Natural killer cell treated with Interleukin-12 subunit alpha and Interleukin-12 subunit beta and Interleukin-15 and Interleukin-18, amount 100 ng/mL, for 72 hours (primary cell): ENCODE results near the gene POLR2J. TPM values are rescaled to one million over a fixed set of nuclear protein-coding genes. Genes with fewer than 3 reads are reported as not detected.

ENCODE experiments used
- ATAC-seq, 2 donors: fragments of 150-1000 bp; cut with Tn5 transposase in 1 of 2; sonication (Bioruptor Pico), chemical (Tn5 transposase) in 1 of 2; 2 replicates each; pipeline ENCODE4 v1.10.0; 2021
- DNase-seq: peaks from one replicate; pipeline ENCODE4 v3.0.0; 2022; ENCODE audit warnings: low spot score
- H3K27ac Mint-ChIP-seq, 2 donors: 1 replicate in 1 of 2; 2 replicates in 1 of 2; pipeline ENCODE4 v1.8.0; 2022; ENCODE audit warnings: mixed read lengths in 2 of 2, mild to moderate bottlenecking in 1 of 2, moderate library complexity in 1 of 2
- H3K27me3 Mint-ChIP-seq, 2 donors: 1 replicate in 1 of 2; 2 replicates in 1 of 2; pipeline ENCODE4 v1.8.0; 2022; ENCODE audit warnings: mixed read lengths in 2 of 2
- H3K36me3 Mint-ChIP-seq: one replicate; pipeline ENCODE4 v1.8.0; 2022; ENCODE audit warnings: mixed read lengths
- H3K4me1 Mint-ChIP-seq, 2 donors: 1 replicate in 1 of 2; 2 replicates in 1 of 2; pipeline ENCODE4 v1.8.0; 2022; ENCODE audit warnings: low read depth in 2 of 2, mixed read lengths in 2 of 2, mild to moderate bottlenecking in 1 of 2
- H3K4me3 Mint-ChIP-seq: one replicate; pipeline ENCODE4 v1.8.0; 2022; ENCODE audit warnings: mixed read lengths
- H3K9me3 Mint-ChIP-seq: 2 replicates; pipeline ENCODE4 v1.8.0; 2022; ENCODE audit warnings: mixed read lengths
- total RNA-seq, 2 donors: library from RNA; stranded (reverse); gene quantifications; one replicate each; pipeline ENCODE4 v1.2.3, GENCODE V29; 2022

Gene POLR2J
- total RNA-seq, 2 donors from 2014 or later, result 56.9 to 57.6 TPM

DNA sequence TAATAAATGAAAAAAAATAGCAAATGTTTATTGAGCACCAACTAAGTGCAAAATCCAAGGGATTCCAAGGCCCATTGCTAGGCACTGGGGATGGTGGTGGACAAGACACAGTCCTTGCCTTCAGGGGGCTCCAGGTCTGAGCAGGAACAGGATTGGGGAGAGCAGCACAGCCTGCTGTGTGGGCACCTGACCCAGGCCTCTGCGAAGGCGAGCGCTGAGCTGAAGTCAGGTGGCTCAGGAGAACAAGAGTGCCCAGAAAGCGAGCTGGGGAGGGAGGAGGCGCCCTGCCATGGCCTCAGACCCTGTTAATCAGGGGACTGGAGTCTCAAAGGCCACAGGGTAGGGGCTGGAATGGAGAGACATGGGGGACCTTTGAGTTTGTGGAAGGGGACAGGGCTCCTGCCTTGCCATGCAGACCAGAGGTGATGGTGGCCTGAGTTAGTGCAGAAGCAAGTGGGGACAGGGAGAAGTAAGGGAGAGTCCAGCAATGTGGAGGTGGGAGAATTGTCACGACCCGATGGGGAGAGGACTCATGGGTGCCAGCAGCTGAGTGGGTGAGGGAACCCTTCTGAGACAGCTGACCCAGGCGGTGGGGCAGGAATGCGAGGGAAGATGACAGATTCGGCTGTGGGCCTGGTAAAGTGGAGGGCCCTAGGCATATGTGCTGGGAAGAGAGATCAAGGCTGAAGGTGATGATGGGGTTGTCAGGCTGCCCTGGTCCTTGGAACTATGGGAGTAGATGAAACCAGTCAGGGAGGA is 49.4 kb downstream of the POLR2J start:
- H3K27ac Mint-ChIP-seq, result peak overlapping the region; percentile 72 to 100
- H3K27me3 Mint-ChIP-seq, result no peaks in the 10 kb centered on the region
- H3K36me3 Mint-ChIP-seq, result no peaks in the 10 kb centered on the region
- H3K9me3 Mint-ChIP-seq, result no peaks in the 10 kb centered on the region
- ATAC-seq, result no peak
- no peak for DNase-seq
- H3K4me3 Mint-ChIP-seq, result peak overlapping the region; percentile 2
- H3K4me1 Mint-ChIP-seq, result peaks cover 53 to 56% of the 10 kb centered on the region in 2 donors

DNA sequence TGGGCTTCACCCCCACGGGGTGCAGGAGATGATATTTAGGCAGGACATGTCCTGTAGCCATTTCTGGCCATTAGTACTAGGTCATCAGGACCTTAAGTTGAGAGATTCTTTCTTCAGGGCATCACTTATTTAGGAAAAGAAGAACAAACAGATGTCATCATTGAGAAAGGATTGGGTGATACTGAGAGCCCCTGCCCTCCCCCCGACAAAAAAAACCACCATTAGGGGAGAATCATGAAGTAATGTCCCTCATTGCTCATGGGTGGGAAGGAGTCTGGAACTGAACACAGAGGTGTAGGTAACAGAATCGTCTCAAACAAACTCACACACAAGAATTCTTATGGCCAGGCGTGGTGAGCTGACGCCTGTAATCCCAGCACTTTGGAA is 51.7 kb downstream of the POLR2J start:
- Mint-ChIP-seq H3K4me3 (peak overlapping the region; percentile 98), H3K36me3 (no peaks in the 10 kb centered on the region), H3K27ac (peak overlapping the region; percentile 100), H3K9me3 (no peaks in the 10 kb centered on the region), H3K27me3 (no peaks in the 10 kb centered on the region), H3K4me1 (peaks cover 50 to 58% of the 10 kb centered on the region in 2 donors)
- no peak for ATAC-seq
- no peak for DNase-seq

DNA sequence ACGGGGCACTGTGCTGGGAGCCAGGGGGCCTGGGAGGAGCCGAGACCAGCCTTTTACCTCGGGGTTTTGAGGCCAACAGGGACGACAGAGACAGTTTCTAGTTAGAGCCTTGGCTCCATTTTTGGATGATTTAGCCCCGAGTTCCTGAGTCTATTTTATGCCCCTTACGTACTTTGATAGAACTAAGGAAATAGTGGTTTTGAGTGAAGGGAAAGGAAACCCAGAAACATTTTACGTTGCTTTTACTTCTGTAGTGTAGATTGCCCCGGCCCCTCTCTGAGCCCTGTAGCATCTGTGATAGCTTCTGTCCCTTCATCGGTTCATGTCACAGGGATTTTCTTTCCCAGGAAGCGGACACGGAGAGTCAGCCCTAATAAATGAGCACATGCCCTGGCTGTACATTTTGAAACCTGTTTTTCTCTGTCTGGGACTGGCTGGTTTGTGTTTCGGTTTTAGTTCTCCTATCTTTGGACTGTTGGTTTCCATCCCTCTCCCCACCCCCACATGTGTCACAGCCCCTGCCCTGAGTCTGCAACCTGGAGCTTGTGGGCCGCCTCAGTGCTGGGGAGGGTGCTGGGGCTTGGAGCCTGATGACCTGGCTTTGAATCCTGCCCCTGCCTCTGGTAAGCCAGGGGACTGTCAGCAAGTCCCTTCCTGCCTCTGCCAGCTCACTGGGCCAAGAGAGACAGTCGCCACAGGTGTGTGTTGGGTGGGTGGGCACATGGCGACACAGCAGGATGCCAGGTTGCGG is 52.3 kb downstream of the POLR2J start:
- peaks cover 45 to 52% of the 10 kb centered on the region in 2 donors for H3K4me1 Mint-ChIP-seq

DNA sequence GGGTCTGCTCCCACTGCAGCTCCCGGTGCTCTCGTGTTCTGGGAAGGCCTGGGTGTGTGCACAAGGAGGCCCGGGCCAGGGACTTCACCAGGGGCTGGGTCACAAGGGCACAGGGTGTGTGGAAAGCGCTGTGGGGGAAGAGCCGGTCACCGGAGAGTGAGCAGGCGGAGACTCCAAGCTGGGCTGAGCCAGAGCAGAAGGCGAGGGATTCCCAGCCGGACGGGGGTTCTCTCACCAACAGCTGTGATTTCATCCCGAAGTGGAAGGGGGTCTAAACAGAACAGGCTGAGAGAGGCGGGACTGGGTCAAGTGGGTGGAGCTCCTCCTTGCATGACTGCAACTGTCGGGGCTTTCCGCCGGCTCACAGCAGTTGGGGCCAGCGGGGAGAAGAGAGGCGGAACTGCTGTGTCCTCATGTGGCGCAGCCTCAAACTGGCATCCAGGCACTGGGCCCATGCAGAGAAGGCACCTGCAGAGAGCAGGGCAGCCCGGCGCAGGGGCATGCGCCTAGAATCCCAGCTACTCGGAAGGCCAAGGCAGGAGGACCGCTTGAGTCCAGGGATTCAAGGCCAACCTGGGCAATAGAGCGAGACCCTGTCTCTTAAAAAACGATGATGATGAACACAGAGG is 53.0 kb downstream of the POLR2J start:
- no peaks in the 10 kb centered on the region for H3K36me3 Mint-ChIP-seq
- no peaks in the 10 kb centered on the region for H3K27me3 Mint-ChIP-seq
- DNase-seq (peak; percentile 91), ATAC-seq (peak; percentile 91 to 92)
- no peaks in the 10 kb centered on the region for H3K9me3 Mint-ChIP-seq
- H3K4me1 Mint-ChIP-seq, result peaks cover 45 to 53% of the 10 kb centered on the region in 2 donors
- peak overlapping the region; percentile 98 for H3K4me3 Mint-ChIP-seq
- peak overlapping the region; percentile 100 for H3K27ac Mint-ChIP-seq

More for the DNA sequence above, 52.3 kb downstream of the POLR2J start:
- DNase-seq (peak; percentile 87), ATAC-seq (peak; percentile 87 to 90)
- peak overlapping the region; percentile 98 for H3K4me3 Mint-ChIP-seq
- no peaks in the 10 kb centered on the region for H3K9me3 Mint-ChIP-seq
- H3K36me3 Mint-ChIP-seq, result no peaks in the 10 kb centered on the region
- peak overlapping the region; percentile 100 for H3K27ac Mint-ChIP-seq
- no peaks in the 10 kb centered on the region for H3K27me3 Mint-ChIP-seq

DNA sequence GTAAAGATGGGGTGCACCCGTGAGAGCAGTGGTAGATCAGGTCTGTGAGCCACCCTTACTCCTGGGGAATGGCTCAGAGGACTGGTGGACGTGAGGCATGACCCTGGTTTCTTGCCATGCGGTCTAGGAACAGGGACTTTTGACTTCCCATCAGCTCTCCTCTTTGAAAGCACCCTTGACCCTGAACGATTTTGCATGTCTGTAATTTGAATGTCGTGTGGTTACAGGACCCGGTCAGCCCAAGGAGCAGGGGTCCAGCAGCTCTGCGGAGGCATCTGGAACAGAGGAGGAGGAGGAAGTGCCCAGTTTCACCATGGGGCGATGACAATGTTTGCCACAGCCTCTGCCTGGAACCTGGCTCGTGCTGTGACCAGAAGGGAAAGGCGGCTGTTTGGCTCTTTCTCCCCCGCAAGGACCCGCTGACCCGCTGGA is 53.9 kb downstream of the POLR2J start:
- Mint-ChIP-seq H3K4me3 (peak overlapping the region; percentile 98), H3K27me3 (no peaks in the 10 kb centered on the region), H3K4me1 (peaks cover 48 to 55% of the 10 kb centered on the region in 2 donors), H3K27ac (peak overlapping the region; percentile 100), H3K36me3 (no peaks in the 10 kb centered on the region), H3K9me3 (no peaks in the 10 kb centered on the region)
- DNase-seq (no peak), ATAC-seq (no peak)

DNA sequence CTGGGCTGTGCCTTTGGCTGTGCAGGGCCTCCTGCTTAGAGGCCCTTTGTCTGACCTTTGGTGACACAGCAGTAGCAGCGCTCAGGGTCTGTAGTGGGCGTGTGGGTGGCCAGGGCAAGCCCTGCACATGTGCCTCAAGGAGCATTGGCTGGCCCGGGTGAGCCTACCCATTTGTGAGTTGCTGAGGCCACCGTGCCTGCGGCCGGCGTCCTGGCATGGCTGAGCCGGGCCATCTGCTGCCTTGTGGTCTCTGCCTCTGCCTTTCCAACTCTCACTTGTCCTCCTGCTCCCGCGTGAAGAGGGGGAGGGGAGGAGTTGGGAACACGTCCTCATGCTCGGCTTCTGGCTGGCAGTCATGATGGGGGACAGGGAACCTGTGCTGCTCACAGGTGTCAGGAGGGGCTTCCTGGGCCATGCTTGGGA is 54.6 kb downstream of the POLR2J start:
- H3K4me3 Mint-ChIP-seq, result peak overlapping the region; percentile 98
- H3K27me3 Mint-ChIP-seq, result no peaks in the 10 kb centered on the region

More for the DNA sequence above, 54.6 kb downstream of the POLR2J start:
- Mint-ChIP-seq H3K36me3 (no peaks in the 10 kb centered on the region), H3K9me3 (no peaks in the 10 kb centered on the region), H3K27ac (peak overlapping the region; percentile 100), H3K4me1 (peaks cover 47 to 55% of the 10 kb centered on the region in 2 donors)
- DNase-seq (no peak), ATAC-seq (no peak)

Other genes with a start within 250 kb of the POLR2J start
- 1 to 10 TPM; 2.4 to 4.9 TPM for gene SH2B2, start 192.1 kb downstream of the POLR2J start, total RNA-seq
- not detected for gene SPDYE6, start 122.5 kb downstream of the POLR2J start, total RNA-seq
- 10 to 100 TPM; 26.7 to 39.5 TPM for gene PRKRIP1, start 82.6 kb downstream of the POLR2J start, total RNA-seq
- gene ORAI2, start 45.3 kb downstream of the POLR2J start, total RNA-seq, result 10 to 100 TPM; 56.5 to 70.4 TPM
- gene ALKBH4, start 14.1 kb downstream of the POLR2J start, total RNA-seq, result 10 to 100 TPM in 1 of 2 donors, 1 to 10 TPM in 1; 7.8 to 19.3 TPM
- 10 to 100 TPM; 22.9 to 44.2 TPM for gene LRWD1, start 13.9 kb downstream of the POLR2J start, total RNA-seq
- 10 to 100 TPM in 1 of 2 donors, under 1 TPM in 1; 0.48 to 23.4 TPM for gene RASA4B, start 38.9 kb upstream of the POLR2J start, total RNA-seq
- gene UPK3BL2, start 64.8 kb upstream of the POLR2J start, total RNA-seq, result 100 to 1,000 TPM in 1 of 2 donors, 10 to 100 TPM in 1; 26.2 to 105 TPM
- gene SPDYE2, start 72.3 kb upstream of the POLR2J start, total RNA-seq, result under 1 TPM in 1 of 2 donors, not detected in 1; 0.53 TPM
- gene POLR2J3, start 93.7 kb upstream of the POLR2J start, total RNA-seq, result 100 to 1,000 TPM in 1 of 2 donors, 10 to 100 TPM in 1; 54.0 to 155 TPM
- gene RASA4, start 137.8 kb upstream of the POLR2J start, total RNA-seq, result 10 to 100 TPM in 1 of 2 donors, 1 to 10 TPM in 1; 7.9 to 24.0 TPM
- gene UPK3BL1, start 163.9 kb upstream of the POLR2J start, total RNA-seq, result 10 to 100 TPM; 28.8 to 63.3 TPM
- gene SPDYE2B, start 171.4 kb upstream of the POLR2J start, total RNA-seq, result not detected
- 10 to 100 TPM; 17.7 to 72.2 TPM for gene POLR2J2, start 192.7 kb upstream of the POLR2J start, total RNA-seq